Ectodermal cell (in vitro differentiated cells): ENCODE results near the gene CYB5RL.
"Not testable (repeated sequence)": the region's sequence is repeated elsewhere in the genome, so short reads cannot be mapped to it uniquely, and the experiment has no call there.

Experiments
- H3K27ac ChIP-seq: 2 replicates; pipeline ENCODE4 v1.7.0; 2013; ENCODE audit warnings: mild to moderate bottlenecking, low read depth, low read length; ENCODE audit not compliant: insufficient read depth, poor library complexity, severe bottlenecking
- H3K27me3 ChIP-seq: 2 replicates; pipeline ENCODE4 v1.7.0; 2013; ENCODE audit warnings: mild to moderate bottlenecking, low read length; ENCODE audit not compliant: insufficient read depth, control insufficient read depth, poor library complexity, severe bottlenecking
- H3K36me3 ChIP-seq: one replicate; pipeline ENCODE4 v1.7.0; 2013; ENCODE audit warnings: low read length; ENCODE audit not compliant: control insufficient read depth, insufficient read depth
- H3K4me1 ChIP-seq: one replicate; pipeline ENCODE4 v1.7.0; 2013; ENCODE audit warnings: low read length; ENCODE audit not compliant: control insufficient read depth, insufficient read depth
- H3K4me3 ChIP-seq: 2 replicates; pipeline ENCODE4 v1.7.0; 2013; ENCODE audit warnings: low read depth, low read length, control low read depth; ENCODE audit not compliant: insufficient read depth
- H3K9me3 ChIP-seq: 2 replicates; pipeline ENCODE4 v1.7.0; 2013; ENCODE audit warnings: mild to moderate bottlenecking, low read length, moderate library complexity; ENCODE audit not compliant: control insufficient read depth
- WGBS, 2 experiments: methylation state at CpG; one replicate each; pipeline ENCODE4 v1.1.7; 2013; ENCODE audit warnings: missing lambda C conversion rate in 2 of 2; 5-methylcytosine and 5-hydroxymethylcytosine counted together

CYB5RL gene

GRCh38 chr1:54239035-54239383 lies 39.2 kb upstream of the CYB5RL start:
- Histone ChIP-seq H3K27me3 (no peaks in the 10 kb centered on the region), H3K27ac (no peak overlapping the region), H3K4me3 (no peak overlapping the region), H3K9me3 (no peaks in the 10 kb centered on the region), H3K36me3 (peaks cover 8% of the 10 kb centered on the region), H3K4me1 (no peaks in the 10 kb centered on the region)
- 93% methylated on average over 5 of the region's 5 CpGs for WGBS, 2 experiments

DNA sequence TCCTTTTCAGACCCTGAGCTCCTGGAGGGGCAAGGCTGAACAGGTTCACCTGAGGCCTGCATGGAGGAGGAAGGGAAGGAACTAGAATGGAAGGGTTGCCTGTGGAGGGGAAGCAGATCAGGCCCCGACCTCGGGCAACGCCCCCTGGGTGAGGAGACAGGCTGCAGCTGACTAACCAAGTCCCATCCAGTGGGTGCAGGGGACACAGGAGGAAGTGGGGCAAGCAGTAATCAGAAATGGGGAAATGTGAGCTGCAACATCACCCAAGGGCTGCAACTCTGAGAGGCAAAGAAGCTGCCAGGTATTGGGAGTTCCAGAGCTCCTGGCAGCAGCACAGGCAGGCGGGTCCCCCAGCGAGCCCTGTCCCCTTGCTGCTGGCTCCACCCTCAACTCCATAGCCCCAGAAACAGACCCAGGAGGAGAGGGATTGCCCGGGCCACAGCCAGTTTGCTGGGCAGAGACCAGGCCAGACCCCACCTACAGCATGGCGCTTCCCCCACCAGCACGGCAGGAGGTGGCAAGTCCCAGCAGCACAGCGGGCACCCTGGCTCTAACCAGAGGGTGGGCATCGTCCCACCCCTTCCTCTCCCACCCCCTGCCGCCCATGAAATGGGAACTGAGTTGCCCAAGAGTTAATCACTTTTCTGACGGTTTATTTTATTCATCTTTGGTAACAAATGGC lies 38.7 kb upstream of the CYB5RL start:
- WGBS, 2 experiments: 94% methylated on average over 12 of the region's 12 CpGs
- no peak overlapping the region for H3K4me3 ChIP-seq
- no peaks in the 10 kb centered on the region for H3K27me3 ChIP-seq
- no peak overlapping the region for H3K27ac ChIP-seq
- no peaks in the 10 kb centered on the region for H3K4me1 ChIP-seq
- no peaks in the 10 kb centered on the region for H3K9me3 ChIP-seq
- H3K36me3 ChIP-seq: peaks cover 8% of the 10 kb centered on the region

DNA sequence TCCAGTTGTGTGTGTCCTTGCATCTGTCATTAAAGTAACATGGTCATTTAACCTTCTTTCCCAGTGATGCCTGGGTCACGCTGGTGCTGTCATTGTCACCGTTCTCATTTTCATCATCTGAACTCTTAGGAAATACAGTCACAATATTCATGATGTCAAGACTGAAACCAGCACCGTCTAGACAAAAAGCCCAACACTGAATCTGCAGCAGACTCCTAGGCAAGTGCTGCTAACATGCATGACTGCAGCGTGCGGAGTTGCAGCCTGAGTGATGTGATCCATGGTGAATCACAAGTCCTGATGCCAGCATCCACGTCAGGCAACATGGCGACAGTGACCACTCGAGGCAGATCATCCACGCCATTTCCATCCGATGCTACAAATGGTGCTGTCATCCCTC lies 37.8 kb upstream of the CYB5RL start:
- Histone ChIP-seq H3K9me3 (no peaks in the 10 kb centered on the region), H3K27ac (no peak overlapping the region), H3K27me3 (no peaks in the 10 kb centered on the region), H3K4me3 (no peak overlapping the region), H3K4me1 (no peaks in the 10 kb centered on the region), H3K36me3 (peaks cover 8% of the 10 kb centered on the region)
- WGBS, 2 experiments: 96 to 98% methylated on average over 10 of the region's 10 CpGs

DNA sequence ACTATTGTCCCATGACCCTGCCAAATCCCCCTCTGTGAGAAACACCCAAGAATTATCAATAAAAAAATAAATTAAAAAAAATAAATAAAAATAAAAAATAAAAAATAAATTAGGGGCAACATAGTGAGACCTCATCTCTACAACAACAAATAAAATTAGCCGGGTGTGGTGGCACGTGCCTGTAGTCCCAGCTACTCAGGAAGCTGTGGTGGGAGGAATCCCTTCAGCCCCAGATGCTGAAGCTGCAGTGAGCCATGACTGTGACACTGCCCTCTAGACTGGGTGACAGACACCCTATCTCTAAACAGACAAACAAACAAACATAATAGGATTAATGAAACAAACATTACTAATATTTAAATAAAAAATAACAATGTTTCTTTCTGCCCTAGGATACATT lies 34.5 kb upstream of the CYB5RL start:
- peaks cover 5% of the 10 kb centered on the region for H3K36me3 ChIP-seq

DNA sequence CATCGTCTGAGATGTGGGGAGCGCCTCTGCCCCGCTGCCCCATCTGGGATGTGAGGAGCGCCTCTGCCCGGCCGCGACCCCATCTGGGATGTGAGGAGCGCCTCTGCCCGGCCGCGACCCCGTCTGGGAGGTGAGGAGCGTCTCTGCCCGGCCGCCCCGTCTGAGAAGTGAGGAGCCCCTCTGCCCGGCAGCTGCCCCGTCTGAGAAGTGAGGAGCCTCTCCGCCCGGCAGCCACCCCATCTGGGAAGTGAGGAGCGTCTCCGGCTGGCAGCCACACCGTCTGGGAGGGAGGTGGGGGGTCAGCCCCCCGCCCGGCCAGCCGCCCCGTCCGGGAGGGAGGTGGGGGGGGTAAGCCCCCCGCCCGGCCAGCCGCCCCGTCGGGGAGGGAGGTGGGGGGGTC lies 33.4 kb upstream of the CYB5RL start:
- 96 to 97% methylated on average over 28 to 33 of the region's 33 CpGs for WGBS, 2 experiments
- not testable (repeated sequence) for H3K27me3 ChIP-seq, H3K27ac ChIP-seq, H3K4me3 ChIP-seq, H3K4me1 ChIP-seq, H3K9me3 ChIP-seq, H3K36me3 ChIP-seq

More for the DNA sequence above, 34.5 kb upstream of the CYB5RL start:
- 96% methylated on average over 2 of the region's 2 CpGs for WGBS, 2 experiments
- H3K4me3 ChIP-seq: no peak overlapping the region
- no peaks in the 10 kb centered on the region for H3K27me3 ChIP-seq
- no peak overlapping the region for H3K27ac ChIP-seq
- no peaks in the 10 kb centered on the region for H3K9me3 ChIP-seq
- H3K4me1 ChIP-seq: no peaks in the 10 kb centered on the region

DNA sequence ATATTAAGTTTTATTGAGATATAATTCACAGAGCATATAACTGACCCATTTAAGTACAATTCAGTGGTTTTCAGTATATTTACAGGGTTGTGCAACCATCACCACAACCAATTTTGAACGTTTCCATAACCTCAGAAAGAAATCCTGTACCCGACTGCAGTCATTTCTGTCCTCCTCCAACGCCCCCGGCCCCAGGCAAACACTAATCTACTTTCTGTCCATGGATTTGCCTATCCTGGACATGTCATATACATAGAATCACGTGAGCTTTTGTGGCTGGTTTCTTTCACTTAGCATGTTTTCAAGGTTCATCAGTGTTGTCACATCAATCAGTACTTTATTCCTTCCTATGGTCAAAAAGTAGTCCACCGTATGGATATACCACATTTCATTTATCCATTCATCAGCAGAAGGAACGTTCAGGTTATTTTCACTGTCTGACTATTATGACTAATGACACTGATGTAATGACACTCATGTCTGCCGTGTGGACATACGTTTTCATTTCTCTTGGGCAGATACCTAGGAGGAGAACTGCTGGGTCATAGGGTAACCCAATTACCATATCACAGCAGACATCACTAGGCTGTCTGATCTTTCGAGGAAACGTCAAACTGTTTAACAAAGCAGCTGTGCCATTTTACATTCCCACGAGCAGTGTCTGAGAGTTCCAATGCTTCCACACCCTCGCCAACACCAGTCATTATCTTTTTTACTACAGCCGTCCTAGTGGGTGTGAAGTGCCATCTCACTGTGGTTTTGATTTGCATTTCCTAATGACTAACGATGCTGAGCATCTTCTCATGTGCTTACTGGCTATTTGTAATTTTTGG lies 30.9 kb upstream of the CYB5RL start:
- H3K4me3 ChIP-seq: no peak overlapping the region
- no peaks in the 10 kb centered on the region for H3K9me3 ChIP-seq
- H3K27ac ChIP-seq: no peak overlapping the region
- 96% methylated on average over 15 of the region's 15 CpGs for WGBS, 2 experiments
- no peaks in the 10 kb centered on the region for H3K36me3 ChIP-seq
- H3K27me3 ChIP-seq: no peaks in the 10 kb centered on the region
- H3K4me1 ChIP-seq: peaks cover 9% of the 10 kb centered on the region

DNA sequence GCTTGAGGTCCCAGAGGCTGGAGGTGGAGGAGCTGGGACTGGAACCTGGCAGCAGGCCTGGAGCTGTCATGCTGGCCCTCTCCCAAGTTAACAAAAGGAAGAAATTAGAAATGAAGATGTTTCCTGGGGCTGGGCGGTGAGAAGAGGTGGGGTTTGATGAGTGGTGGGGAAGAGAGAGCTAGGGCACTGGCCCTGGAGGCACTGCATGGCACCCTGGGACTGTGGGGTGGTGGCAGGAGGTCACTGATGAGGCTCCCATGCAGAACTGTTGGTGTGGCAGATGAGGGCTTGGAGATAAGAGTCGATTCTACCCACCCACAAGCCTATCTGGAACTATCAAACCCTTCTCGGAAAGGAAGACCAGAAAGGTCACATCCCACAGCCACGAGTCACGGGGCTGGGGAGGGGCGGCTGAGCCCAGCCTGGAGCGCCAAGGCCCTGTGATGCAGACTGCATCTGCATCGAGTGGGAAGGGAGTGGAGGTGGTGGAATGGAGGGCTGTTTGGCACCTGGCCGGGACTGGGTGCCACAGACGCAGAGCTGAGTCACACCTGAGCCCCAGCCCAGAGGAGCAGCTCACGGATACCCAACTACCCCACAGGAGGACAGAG lies 29.6 kb upstream of the CYB5RL start:
- H3K27me3 ChIP-seq: no peaks in the 10 kb centered on the region
- 88 to 90% methylated on average over 11 of the region's 11 CpGs for WGBS, 2 experiments
- H3K4me3 ChIP-seq: no peak overlapping the region
- no peaks in the 10 kb centered on the region for H3K9me3 ChIP-seq
- H3K27ac ChIP-seq: no peak overlapping the region
- no peaks in the 10 kb centered on the region for H3K36me3 ChIP-seq
- H3K4me1 ChIP-seq: peaks cover 10% of the 10 kb centered on the region

- Histone ChIP-seq H3K4me1 (peaks cover 10% of the 10 kb centered on the region), H3K27me3 (no peaks in the 10 kb centered on the region), H3K4me3 (no peak overlapping the region), H3K9me3 (no peaks in the 10 kb centered on the region), H3K27ac (no peak overlapping the region), H3K36me3 (no peaks in the 10 kb centered on the region)
- 93 to 95% methylated on average over 13 of the region's 13 CpGs for WGBS, 2 experiments
Observed at GRCh38 chr1:54228638-54229079, 28.8 kb upstream of the CYB5RL start.

DNA sequence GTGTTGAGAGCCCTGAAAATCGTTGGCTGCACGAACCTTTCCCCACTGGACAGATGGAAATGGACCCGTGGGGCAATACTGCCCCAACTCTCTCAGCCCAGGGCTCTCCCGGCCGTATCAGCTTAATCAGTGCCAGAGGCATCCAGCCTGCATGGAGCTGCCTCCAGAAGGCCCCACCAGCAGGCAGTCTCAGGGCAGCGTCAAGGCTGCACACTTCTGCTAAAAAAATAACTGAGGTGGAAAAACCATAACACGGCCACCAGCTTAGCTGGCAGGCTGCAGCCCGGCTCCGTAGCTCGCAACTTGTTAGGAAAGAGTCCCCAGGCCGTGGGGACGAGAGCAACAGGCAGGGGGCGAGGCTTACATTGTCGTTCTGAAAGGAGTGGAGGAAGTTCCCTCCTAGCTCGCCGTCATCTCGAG lies 28.1 kb upstream of the CYB5RL start:
- WGBS, 2 experiments: 56 to 61% methylated on average over 17 of the region's 17 CpGs
- Histone ChIP-seq H3K4me1 (peaks cover 10% of the 10 kb centered on the region), H3K9me3 (no peaks in the 10 kb centered on the region), H3K4me3 (no peak overlapping the region), H3K27me3 (no peaks in the 10 kb centered on the region), H3K36me3 (no peaks in the 10 kb centered on the region), H3K27ac (no peak overlapping the region)

DNA sequence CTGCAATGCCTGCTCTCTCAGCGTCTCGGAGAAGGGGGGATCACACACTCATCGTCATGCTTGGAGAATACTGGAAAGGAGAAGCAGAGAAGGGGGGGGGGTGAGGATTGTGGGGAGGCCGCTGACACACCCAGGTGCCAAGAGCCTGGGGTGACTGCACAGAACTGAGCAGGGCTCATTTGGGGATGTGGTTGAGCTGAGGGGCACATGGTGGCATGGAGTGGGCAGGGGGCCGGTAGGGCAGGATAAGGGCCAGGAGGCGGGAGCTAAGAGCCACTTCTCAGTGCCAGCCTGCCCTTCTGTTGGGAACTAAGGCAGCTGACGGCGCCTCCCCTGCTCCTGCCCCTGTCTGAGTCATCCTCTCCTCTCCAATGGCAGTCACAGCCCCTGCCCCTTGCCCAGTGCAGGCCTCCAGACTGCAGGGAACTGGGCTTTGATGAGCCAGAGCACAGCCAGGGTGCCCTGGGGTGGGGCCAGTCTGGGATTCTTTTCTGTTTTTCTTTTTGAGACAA lies 27.3 kb upstream of the CYB5RL start:
- H3K27ac ChIP-seq: no peak overlapping the region

More for the DNA sequence above, 27.3 kb upstream of the CYB5RL start:
- Histone ChIP-seq H3K27me3 (no peaks in the 10 kb centered on the region), H3K9me3 (no peaks in the 10 kb centered on the region), H3K36me3 (no peaks in the 10 kb centered on the region), H3K4me3 (no peak overlapping the region), H3K4me1 (peaks cover 10% of the 10 kb centered on the region)
- 86 to 91% methylated on average over 8 of the region's 8 CpGs for WGBS, 2 experiments
